Epithelial cell of prostate (primary cell): ENCODE results near the gene METTL1.
A peak's percentile ranks its signal among the peaks of the same experiment; 100 is the strongest.
"Not testable (repeated sequence)": the region's sequence is repeated elsewhere in the genome, so short reads cannot be mapped to it uniquely, and the experiment has no call there.

Experiments used
- DNase-seq: peaks from one replicate; pipeline ENCODE4 v3.0.0-alpha.2; 2011; ENCODE audit warnings: low read depth, low spot score
- H3K27ac ChIP-seq: fragments of 450-650 bp; 2 replicates; pipeline ENCODE4 v1.5.1; 2017; ENCODE audit warnings: mild to moderate bottlenecking

Gene METTL1

GRCh38 chr12:57800965-57801364 is 29.1 kb upstream of the METTL1 start:
- no peak overlapping the region for H3K27ac ChIP-seq
- no peak for DNase-seq

- DNase-seq: no peak
- no peak overlapping the region for H3K27ac ChIP-seq
These were observed 26.0 kb upstream of the METTL1 start for GRCh38 chr12:57797933-57798332.

GRCh38 chr12:57796996-57797395 is 25.1 kb upstream of the METTL1 start:
- DNase-seq: no peak

GRCh38 chr12:57795354-57795753 is 23.4 kb upstream of the METTL1 start:
- DNase-seq: peak; percentile 69
- peak overlapping the region; percentile 32 for H3K27ac ChIP-seq

More at GRCh38 chr12:57796996-57797395, 25.1 kb upstream of the METTL1 start:
- H3K27ac ChIP-seq: no peak overlapping the region

GRCh38 chr12:57793920-57794319 is 22.0 kb upstream of the METTL1 start:
- peak; percentile 65 for DNase-seq

GRCh38 chr12:57783861-57784260 is 12.0 kb upstream of the METTL1 start:
- H3K27ac ChIP-seq: no peak overlapping the region
- DNase-seq: no peak

More at GRCh38 chr12:57793920-57794319, 22.0 kb upstream of the METTL1 start:
- peak overlapping the region; percentile 53 for H3K27ac ChIP-seq

- H3K27ac ChIP-seq: no peak overlapping the region
- DNase-seq: no peak
These were observed 11.5 kb upstream of the METTL1 start for GRCh38 chr12:57783466-57783801.

GRCh38 chr12:57782608-57783465 is 10.9 kb upstream of the METTL1 start, which contains the start of gene TSFM:
TSFM (plus strand) TSS chr12:57782787; CDS start chr12:57782802, 15 bp downstream.
- DNase-seq: peak; percentile 67
- peak within 1 kb of the TSS; percentile 23 for H3K27ac ChIP-seq

GRCh38 chr12:57782243-57782607 is 10.3 kb upstream of the METTL1 start:
- H3K27ac ChIP-seq: no peak overlapping the region
- no peak for DNase-seq

- no peak overlapping the region for H3K27ac ChIP-seq
- no peak for DNase-seq
These were observed 9.9 kb upstream of the METTL1 start for GRCh38 chr12:57781801-57782200.

GRCh38 chr12:57781244-57781643 is 9.3 kb upstream of the METTL1 start:
- DNase-seq: no peak
- no peak overlapping the region for H3K27ac ChIP-seq

GRCh38 chr12:57780284-57780897 is 8.5 kb upstream of the METTL1 start:
- no peak overlapping the region for H3K27ac ChIP-seq
- no peak for DNase-seq

- no peak overlapping the region for H3K27ac ChIP-seq
- DNase-seq: no peak
These were observed 7.8 kb upstream of the METTL1 start for GRCh38 chr12:57779736-57780135.

- no peak overlapping the region for H3K27ac ChIP-seq
These were observed 6.0 kb upstream of the METTL1 start for GRCh38 chr12:57777911-57778310.

GRCh38 chr12:57777367-57777766 is 5.5 kb upstream of the METTL1 start:
- DNase-seq: no peak
- no peak overlapping the region for H3K27ac ChIP-seq

More at GRCh38 chr12:57777911-57778310, 6.0 kb upstream of the METTL1 start:
- DNase-seq: no peak

GRCh38 chr12:57776247-57776587 is 4.3 kb upstream of the METTL1 start:
- no peak for DNase-seq
- no peak overlapping the region for H3K27ac ChIP-seq

- no peak overlapping the region for H3K27ac ChIP-seq
- DNase-seq: no peak
These were observed 3.8 kb upstream of the METTL1 start for GRCh38 chr12:57775563-57776246.

- H3K27ac ChIP-seq: no peak overlapping the region
- no peak for DNase-seq
These were observed 3.1 kb upstream of the METTL1 start for GRCh38 chr12:57775044-57775443.

GRCh38 chr12:57774634-57775033 is 2.7 kb upstream of the METTL1 start:
- not testable (repeated sequence) for H3K27ac ChIP-seq, DNase-seq

GRCh38 chr12:57772429-57773322 is 771 bp upstream of the METTL1 start, which contains the start of gene EEF1AKMT3:
EEF1AKMT3 (plus strand) TSS chr12:57772614; CDS start chr12:57772725, 111 bp downstream.
- H3K27ac ChIP-seq: peak within 1 kb of the TSS; percentile 82
- DNase-seq: no peak
